Brain microvascular endothelial cell (primary cell): Measurements from ENCODE around the gene SRSF10.

Source experiments
- DNase-seq: peaks from one replicate; pipeline ENCODE4 v3.0.0-alpha.2; 2020
- H3K27ac ChIP-seq: fragments of 250-450 bp; sonication (Bioruptor Pico); 2 replicates; pipeline ENCODE4 v1.5.1; 2020; ENCODE audit warnings: mild to moderate bottlenecking, moderate library complexity
- H3K27me3 ChIP-seq: fragments of 250-450 bp; sonication (Bioruptor Pico); replicated peaks from 2 replicates; pipeline ENCODE4 v1.5.1; 2020; ENCODE audit warnings: mild to moderate bottlenecking
- H3K36me3 ChIP-seq: fragments of 250-450 bp; sonication (Bioruptor Pico); replicated peaks from 2 replicates; pipeline ENCODE4 v1.5.1; 2020; ENCODE audit warnings: mild to moderate bottlenecking
- H3K4me3 ChIP-seq: 2 replicates; pipeline ENCODE4 v1.5.1; 2011; ENCODE audit warnings: low read depth, mild to moderate bottlenecking, control low read depth, low read length, moderate library complexity
- in situ Hi-C: cut with HindIII; loops from 2 replicates; pipeline ENCODE4 v1.10.0; 2017; ENCODE audit warnings: low sequenced_read_pairs, low pct_ligation_motif_present
- TF ChIP-seq, protein P1 (sequence below): IDR thresholded peaks from 2 replicates; pipeline ENCODE4 v1.5.1; 2011; ENCODE audit warnings: low read depth, mild to moderate bottlenecking, moderate library complexity, low read length, control low read depth, inconsistent platforms; ENCODE audit errors: missing control alignments

SRSF10 gene

DNA sequence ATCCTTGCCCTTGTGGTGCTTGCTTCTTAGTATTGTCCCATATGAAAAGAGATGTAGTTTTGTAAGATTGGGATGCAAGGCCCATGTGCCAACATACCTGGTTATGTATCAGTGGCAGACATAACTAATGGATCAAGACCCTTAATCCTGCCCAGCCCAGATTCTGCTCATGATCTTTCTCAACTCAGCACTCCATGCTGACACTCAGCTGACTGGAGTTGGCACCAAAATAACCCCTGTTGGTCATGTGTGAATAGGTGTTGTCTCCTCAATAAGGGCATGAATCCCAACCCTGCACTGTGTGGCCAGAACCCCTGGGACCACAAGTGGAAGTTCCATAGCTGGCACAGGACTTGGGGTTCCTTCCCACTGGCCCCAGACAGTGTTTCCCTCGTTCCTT, 53.0 kb downstream of the SRSF10 start:
- TF ChIP-seq, protein P1, sequence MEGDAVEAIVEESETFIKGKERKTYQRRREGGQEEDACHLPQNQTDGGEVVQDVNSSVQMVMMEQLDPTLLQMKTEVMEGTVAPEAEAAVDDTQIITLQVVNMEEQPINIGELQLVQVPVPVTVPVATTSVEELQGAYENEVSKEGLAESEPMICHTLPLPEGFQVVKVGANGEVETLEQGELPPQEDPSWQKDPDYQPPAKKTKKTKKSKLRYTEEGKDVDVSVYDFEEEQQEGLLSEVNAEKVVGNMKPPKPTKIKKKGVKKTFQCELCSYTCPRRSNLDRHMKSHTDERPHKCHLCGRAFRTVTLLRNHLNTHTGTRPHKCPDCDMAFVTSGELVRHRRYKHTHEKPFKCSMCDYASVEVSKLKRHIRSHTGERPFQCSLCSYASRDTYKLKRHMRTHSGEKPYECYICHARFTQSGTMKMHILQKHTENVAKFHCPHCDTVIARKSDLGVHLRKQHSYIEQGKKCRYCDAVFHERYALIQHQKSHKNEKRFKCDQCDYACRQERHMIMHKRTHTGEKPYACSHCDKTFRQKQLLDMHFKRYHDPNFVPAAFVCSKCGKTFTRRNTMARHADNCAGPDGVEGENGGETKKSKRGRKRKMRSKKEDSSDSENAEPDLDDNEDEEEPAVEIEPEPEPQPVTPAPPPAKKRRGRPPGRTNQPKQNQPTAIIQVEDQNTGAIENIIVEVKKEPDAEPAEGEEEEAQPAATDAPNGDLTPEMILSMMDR = no peak
- H3K27ac ChIP-seq = no peak overlapping the region
- no peaks in the 10 kb centered on the region for H3K27me3 ChIP-seq
- H3K4me3 ChIP-seq = no peak overlapping the region
- no peak for DNase-seq
- H3K36me3 ChIP-seq = no peaks in the 10 kb centered on the region
- in situ Hi-C loops = no loop called here

DNA sequence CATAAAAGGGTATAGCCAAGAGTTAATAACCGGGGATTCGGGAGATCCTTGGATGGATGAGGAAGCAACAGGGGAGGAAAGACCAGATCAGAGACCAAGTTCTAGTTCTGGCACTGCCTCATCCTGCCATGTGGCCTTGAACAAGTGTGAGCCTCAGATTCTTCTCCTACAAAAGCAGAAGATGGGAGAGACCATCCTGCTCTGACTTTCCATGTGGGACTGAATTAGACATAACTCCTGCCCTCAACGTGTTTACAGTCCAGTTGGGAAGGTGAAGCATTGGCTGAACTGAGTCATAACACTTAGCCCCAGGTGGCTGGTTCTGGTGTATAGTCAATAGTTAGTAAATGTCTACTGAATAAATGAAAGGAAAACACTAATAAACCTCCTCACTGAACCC, 54.8 kb downstream of the SRSF10 start:
- Histone ChIP-seq H3K27ac (no peak overlapping the region), H3K36me3 (no peaks in the 10 kb centered on the region), H3K27me3 (no peaks in the 10 kb centered on the region), H3K4me3 (no peak overlapping the region)
- no peak for DNase-seq
- TF ChIP-seq, protein P1 = no peak
- in situ Hi-C loops = no loop called here

- in situ Hi-C loops = no loop called here
- TF ChIP-seq, protein P1 = no peak
- Histone ChIP-seq H3K27me3 (no peaks in the 10 kb centered on the region), H3K4me3 (no peak overlapping the region), H3K27ac (no peak overlapping the region), H3K36me3 (no peaks in the 10 kb centered on the region)
- no peak for DNase-seq
Measured at GRCh38 chr1:23924601-23925000, 55.5 kb downstream of the SRSF10 start.

- no peak for DNase-seq
- Histone ChIP-seq H3K27me3 (no peaks in the 10 kb centered on the region), H3K36me3 (no peaks in the 10 kb centered on the region), H3K27ac (no peak overlapping the region), H3K4me3 (no peak overlapping the region)
- in situ Hi-C loops = no loop called here
- TF ChIP-seq, protein P1 = no peak
Measured at GRCh38 chr1:23923592-23924499, 56.3 kb downstream of the SRSF10 start.

- no peak overlapping the region for H3K4me3 ChIP-seq
- H3K27ac ChIP-seq = no peak overlapping the region
- TF ChIP-seq, protein P1 = no peak
- DNase-seq = no peak
- no peaks in the 10 kb centered on the region for H3K36me3 ChIP-seq
- no peaks in the 10 kb centered on the region for H3K27me3 ChIP-seq
- in situ Hi-C loops = no loop called here
Measured at GRCh38 chr1:23922321-23922943, 57.7 kb downstream of the SRSF10 start.
